ENCODE data around the gene SRPX2.
"Not testable (repeated sequence)": the region's sequence is repeated elsewhere in the genome, so short reads cannot be mapped to it uniquely, and the experiment has no call there.

The SRPX2 gene

GRCh38 chrX:100700809-100701208 lies 56.8 kb downstream of the SRPX2 start:
- no peak for DNase-seq (ENCODE audit: low read depth in 2 of 2)

- DNase-seq (ENCODE audit: low read depth in 2 of 2): no peak
Observed at GRCh38 chrX:100704581-100705203, 60.7 kb downstream of the SRPX2 start.

- DNase-seq (ENCODE audit: low read depth in 2 of 2): no peak
Observed at GRCh38 chrX:100710816-100711215, 66.8 kb downstream of the SRPX2 start.

- no peak for DNase-seq (ENCODE audit: low read depth in 2 of 2)
Observed at GRCh38 chrX:100717363-100717762, 73.4 kb downstream of the SRPX2 start.

GRCh38 chrX:100719139-100719538 lies 75.1 kb downstream of the SRPX2 start:
- DNase-seq (ENCODE audit: low read depth in 2 of 2): no peak

- DNase-seq (ENCODE audit: low read depth in 2 of 2): no peak
Observed at GRCh38 chrX:100720301-100720700, 76.3 kb downstream of the SRPX2 start.

GRCh38 chrX:100721328-100721727 lies 77.3 kb downstream of the SRPX2 start:
- DNase-seq (ENCODE audit: low read depth in 2 of 2): no peak

- not testable (repeated sequence) for DNase-seq (ENCODE audit: low read depth in 2 of 2)
Observed at GRCh38 chrX:100724006-100724405, 80.0 kb downstream of the SRPX2 start.

All from stimulated activated CD4-positive, alpha-beta T cell treated with anti-CD3 and anti-CD28 coated beads, Interleukin-15, amount 100 ng/mL, for 48 hours (primary cell).